ENCODE results near the gene TKT.
A peak's percentile ranks its signal among the peaks of the same experiment; 100 is the strongest.
"Not testable (repeated sequence)": the region's sequence is repeated elsewhere in the genome, so short reads cannot be mapped to it uniquely, and the experiment has no call there.

TKT gene

GRCh38 chr3:53255775-53256703 lies at the start of gene TKT:
TSS of gene TKT (minus strand) at chr3:53256022. CDS start at chr3:53255942, 80 bp downstream.
- DNase-seq, result peak; percentile 76

- no peak for DNase-seq
These were observed 48.1 kb upstream of the TKT start for GRCh38 chr3:53303957-53304356.

- DNase-seq, result no peak
These were observed 47.7 kb upstream of the TKT start for GRCh38 chr3:53303549-53303948.

GRCh38 chr3:53300826-53301225 lies 45.0 kb upstream of the TKT start:
- DNase-seq, result no peak

- DNase-seq, result not testable (repeated sequence)
These were observed 43.8 kb upstream of the TKT start for GRCh38 chr3:53299611-53300023.

GRCh38 chr3:53295410-53295809 lies 39.6 kb upstream of the TKT start:
- no peak for DNase-seq

GRCh38 chr3:53293867-53294266 lies 38.0 kb upstream of the TKT start:
- no peak for DNase-seq

GRCh38 chr3:53288214-53288613 lies 32.4 kb upstream of the TKT start:
- DNase-seq, result no peak

- no peak for DNase-seq
These were observed 31.4 kb upstream of the TKT start for GRCh38 chr3:53287131-53287629.

GRCh38 chr3:53286727-53287126 lies 30.9 kb upstream of the TKT start:
- DNase-seq, result no peak

GRCh38 chr3:53282581-53282980 lies 26.8 kb upstream of the TKT start:
- no peak for DNase-seq

GRCh38 chr3:53278667-53279066 lies 22.8 kb upstream of the TKT start:
- no peak for DNase-seq

- no peak for DNase-seq
These were observed 19.2 kb upstream of the TKT start for GRCh38 chr3:53274938-53275605.

- DNase-seq, result no peak
These were observed 17.4 kb upstream of the TKT start for GRCh38 chr3:53273146-53273670.

- no peak for DNase-seq
These were observed 14.4 kb upstream of the TKT start for GRCh38 chr3:53269888-53270880.

- DNase-seq, result not testable (repeated sequence)
These were observed 13.4 kb upstream of the TKT start for GRCh38 chr3:53269193-53269592.

GRCh38 chr3:53267766-53268165 lies 11.9 kb upstream of the TKT start:
- no peak for DNase-seq

- DNase-seq, result no peak
These were observed 8.9 kb upstream of the TKT start for GRCh38 chr3:53264718-53265117.

- no peak for DNase-seq
These were observed 8.1 kb upstream of the TKT start for GRCh38 chr3:53263907-53264306.

- no peak for DNase-seq
These were observed 5.9 kb upstream of the TKT start for GRCh38 chr3:53261712-53262111.

- no peak for DNase-seq
These were observed 4.5 kb upstream of the TKT start for GRCh38 chr3:53260286-53260785.
